B cell (primary cell): Measurements from ENCODE around the gene NATD1. TPM values are rescaled to one million over a fixed set of nuclear protein-coding genes. Genes with fewer than 3 reads are reported as not detected.
A peak's percentile ranks its signal among the peaks of the same experiment; 100 is the strongest.

Experiments used
- ATAC-seq: fragments of 200-7000 bp; cut with Tn5 transposase; one replicate; pipeline ENCODE4 v1.10.0; 2021; ENCODE audit warnings: low read depth, mild to moderate bottlenecking, moderate number of reproducible peaks, moderate library complexity
- CTCF ChIA-PET: fragments of 350-600 bp; sonication (Branson Sonifier 250); formaldehyde crosslinking; loops from one replicate; lab custom pipeline; 2021; ENCODE audit warnings: antibody characterized with exemption, inconsistent platforms; lab: Charles Lee
- POLR2A ChIA-PET: fragments of 350-600 bp; sonication (Branson Sonifier 250); formaldehyde crosslinking; loops from one replicate; lab custom pipeline; 2021; ENCODE audit warnings: antibody characterized with exemption; lab: Charles Lee
- DNase-seq: peaks from one replicate; pipeline ENCODE4 v3.0.0; 2013
- H2AFZ ChIP-seq: 2 replicates; pipeline ENCODE4 v1.6.1; 2012; ENCODE audit warnings: mild to moderate bottlenecking, low read depth, low read length; ENCODE audit not compliant: insufficient read depth, poor library complexity, severe bottlenecking
- H3K27ac ChIP-seq, 2 donors: 1 replicate in 1 of 2; 2 replicates in 1 of 2; pipeline ENCODE4 v1.5.1; 2012 to 2013; ENCODE audit warnings: low read length in 2 of 2, mild to moderate bottlenecking in 2 of 2, moderate library complexity in 1 of 2
- H3K27me3 ChIP-seq, 4 experiments: fragments of 200-600 bp in 1 of 4; sonication (generic) in 1 of 4; replicated peaks in 1 of 4; 1 replicate in 2 of 4; 2 replicates in 2 of 4; pipeline versions ENCODE4 v1.6.1 to v1.7.0; 2013 to 2016; ENCODE audit warnings: low read length in 3 of 4, mild to moderate bottlenecking in 2 of 4, mixed read lengths in 1 of 4, moderate library complexity in 1 of 4; ENCODE audit not compliant: insufficient read depth in 4 of 4, control insufficient read depth in 3 of 4; ENCODE audit errors: control extremely low read depth in 1 of 4
- H3K36me3 ChIP-seq, 2 experiments: replicated peaks in 1 of 2; 1 replicate in 1 of 2; 2 replicates in 1 of 2; pipeline versions ENCODE4 v1.6.1 to v1.7.1; 2013; ENCODE audit warnings: low read length in 1 of 2; ENCODE audit not compliant: insufficient read depth in 2 of 2, control insufficient read depth in 1 of 2; ENCODE audit errors: control extremely low read depth in 1 of 2, extremely low read depth in 1 of 2
- H3K4me1 ChIP-seq, 2 donors: fragments of 200-600 bp in 1 of 2; sonication (generic) in 1 of 2; 1 replicate in 1 of 2; 2 replicates in 1 of 2; pipeline versions ENCODE4 v1.5.1 to v1.6.1; 2013 to 2017; ENCODE audit warnings: low read length in 2 of 2; ENCODE audit not compliant: control insufficient read depth in 2 of 2, insufficient read depth in 2 of 2
- H3K4me2 ChIP-seq: replicated peaks from 2 replicates; pipeline ENCODE3; 2012; ENCODE audit warnings: mild to moderate bottlenecking, low read depth, low read length; ENCODE audit not compliant: poor library complexity, severe bottlenecking
- H3K4me3 ChIP-seq, 5 experiments: fragments of 200-600 bp in 1 of 5; sonication (generic) in 1 of 5; 1 replicate in 3 of 5; 2 replicates in 2 of 5; pipeline versions ENCODE4 v1.5.1 to v1.7.0; 2011 to 2016; ENCODE audit warnings: low read length in 4 of 5, mild to moderate bottlenecking in 4 of 5, low read depth in 2 of 5, control low read depth in 1 of 5, moderate library complexity in 1 of 5; ENCODE audit not compliant: insufficient read depth in 1 of 5; ENCODE audit errors: control extremely low read depth in 1 of 5, extremely low read depth in 1 of 5
- H3K79me2 ChIP-seq: fragments of 200-600 bp; sonication (generic); one replicate; pipeline ENCODE4 v1.6.0; 2016; ENCODE audit warnings: low read length; ENCODE audit not compliant: control insufficient read depth, insufficient read depth
- H3K9ac ChIP-seq: fragments of 200-600 bp; sonication (generic); 2 replicates; pipeline ENCODE4 v1.6.1; 2017; ENCODE audit warnings: mild to moderate bottlenecking, low read length, moderate library complexity
- H3K9me3 ChIP-seq, 3 donors: one replicate each; pipeline versions ENCODE4 v1.6.1 to v1.7.1; 2013; ENCODE audit warnings: low read length in 2 of 3; ENCODE audit not compliant: control insufficient read depth in 2 of 3, insufficient read depth in 1 of 3; ENCODE audit errors: control extremely low read depth in 1 of 3
- H4K20me1 ChIP-seq: 2 replicates; pipeline ENCODE4 v1.6.0; 2012; ENCODE audit warnings: mild to moderate bottlenecking, low read length; ENCODE audit not compliant: insufficient read depth, control insufficient read depth, poor library complexity, severe bottlenecking
- H3K27ac Mint-ChIP-seq: one replicate; pipeline ENCODE4 v1.8.0; 2021; ENCODE audit warnings: mixed read lengths
- H3K27me3 Mint-ChIP-seq: one replicate; pipeline ENCODE4 v1.8.0; 2021; ENCODE audit warnings: mixed read lengths
- H3K4me1 Mint-ChIP-seq: one replicate; pipeline ENCODE4 v1.8.0; 2021; ENCODE audit warnings: mixed read lengths
- H3K4me3 Mint-ChIP-seq: one replicate; pipeline ENCODE4 v1.8.0; 2021; ENCODE audit warnings: mixed read lengths
- H3K9me3 Mint-ChIP-seq: one replicate; pipeline ENCODE4 v1.8.0; 2022; ENCODE audit warnings: mixed read lengths; ENCODE audit not compliant: insufficient read depth
- EZH2 ChIP-seq: IDR thresholded peaks from 2 replicates; pipeline ENCODE4 v1.6.1; 2012; ENCODE audit warnings: borderline replicate concordance, low read depth, mild to moderate bottlenecking, moderate library complexity, low read length; ENCODE audit not compliant: insufficient read depth, poor library complexity, severe bottlenecking
- WGBS: methylation state at CpG from one replicate; pipeline ENCODE4 v1.1.5; 2013; ENCODE audit warnings: missing lambda C conversion rate; ENCODE audit not compliant: insufficient coverage; 5-methylcytosine and 5-hydroxymethylcytosine counted together
- intact Hi-C: fragments of 100-400 bp; cut with micrococcal nuclease; formaldehyde crosslinking; loops from one replicate; pipeline ENCODE4 v1.10.0; 2022
- polyA plus RNA-seq: library from polyadenylated mRNA; depleted of rRNA; stranded (reverse); fragments of >200 nt; gene quantifications from 2 replicates; pipeline ENCODE4 v1.2.3, GENCODE V29; 2012
- total RNA-seq, 2 donors: library from RNA; stranded (reverse); fragments of 120-200 nt in 1 of 2; gene quantifications; 1 replicate in 1 of 2; 2 replicates in 1 of 2; pipeline versions ENCODE4 v1.2.3 to v1.2.4, GENCODE V29; 2013 to 2022
- TF ChIP-seq, protein P1 (sequence below): fragments of 200-600 bp; IDR thresholded peaks from one replicate; pipeline ENCODE4 v1.8.0; 2022; ENCODE audit warnings: antibody characterized with exemption, mild to moderate bottlenecking

NATD1 gene
- total and polyA plus RNA-seq, 2 donors (not counting 1 experiment from before 2014, with no cell fraction given) = 2.0 to 6.7 TPM

DNA sequence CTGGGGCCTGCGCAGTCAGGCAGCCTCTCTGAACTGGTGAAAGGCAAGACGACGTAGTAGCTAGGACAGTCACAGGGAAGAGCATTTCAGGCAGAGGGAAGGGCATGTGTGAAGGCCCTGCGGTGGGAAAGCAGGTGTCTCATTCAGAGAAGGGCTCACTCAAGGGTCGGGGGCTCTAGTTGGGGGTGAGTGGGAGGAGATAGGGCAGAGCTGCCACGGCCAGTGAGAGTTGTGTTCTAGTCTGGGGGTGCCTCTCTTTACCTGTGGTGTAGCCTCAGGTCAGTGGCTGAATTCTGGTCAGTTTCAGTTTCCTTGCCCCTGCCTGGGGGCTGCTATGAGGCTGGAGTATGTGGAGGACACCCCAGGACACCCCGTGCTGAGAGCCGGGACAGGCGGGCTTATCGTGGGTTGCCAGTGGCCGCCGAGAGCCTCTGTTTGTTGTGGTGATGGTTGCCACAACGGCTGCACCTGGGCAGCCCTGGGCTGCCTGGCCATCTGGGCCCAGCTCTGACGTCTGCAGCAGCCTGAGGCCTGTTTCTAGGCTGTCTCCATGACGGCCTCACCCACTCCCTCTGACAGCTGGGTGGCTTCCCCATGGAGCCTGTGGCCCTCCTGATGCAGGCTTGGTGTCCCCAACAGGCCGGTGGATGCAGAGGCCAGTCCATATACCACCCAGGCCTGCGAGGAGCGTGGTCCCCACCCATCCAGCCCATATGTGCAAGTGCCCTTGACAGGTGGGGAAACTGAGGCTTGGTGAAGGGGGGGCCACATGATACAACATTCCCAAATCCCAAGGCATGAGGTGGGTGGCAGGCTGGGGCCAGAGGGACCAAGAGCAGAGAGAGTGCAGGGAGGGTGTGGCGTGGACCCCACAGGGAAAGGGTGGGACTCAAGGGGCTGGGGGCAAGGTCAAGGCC lies 42.1 kb upstream of the NATD1 start:
- 75% methylated on average over 19 of the region's 19 CpGs for WGBS
- no peak for DNase-seq

More for the DNA sequence above, 42.1 kb upstream of the NATD1 start:
- Histone ChIP-seq H3K4me2 (peak overlapping the region; percentile 5), H3K4me3 (no peak overlapping the region), H3K4me1 (peaks cover 0 to 8% of the 10 kb centered on the region in 2 donors), H3K27me3 (no peaks in the 10 kb centered on the region), H3K9me3 (peaks cover 0 to 49% (median 0%) of the 10 kb centered on the region in 3 donors), H2AFZ (no peak overlapping the region), H3K9ac (no peak overlapping the region), H3K36me3 (peaks cover 0 to 43% of the 10 kb centered on the region in 2 experiments), H3K79me2 (peaks cover 81% of the 10 kb centered on the region), H4K20me1 (peaks cover 94% of the 10 kb centered on the region), H3K27ac (no peak overlapping the region)
- peak overlapping the region; percentile 69 for H3K27ac Mint-ChIP-seq
- TF ChIP-seq, protein P1, sequence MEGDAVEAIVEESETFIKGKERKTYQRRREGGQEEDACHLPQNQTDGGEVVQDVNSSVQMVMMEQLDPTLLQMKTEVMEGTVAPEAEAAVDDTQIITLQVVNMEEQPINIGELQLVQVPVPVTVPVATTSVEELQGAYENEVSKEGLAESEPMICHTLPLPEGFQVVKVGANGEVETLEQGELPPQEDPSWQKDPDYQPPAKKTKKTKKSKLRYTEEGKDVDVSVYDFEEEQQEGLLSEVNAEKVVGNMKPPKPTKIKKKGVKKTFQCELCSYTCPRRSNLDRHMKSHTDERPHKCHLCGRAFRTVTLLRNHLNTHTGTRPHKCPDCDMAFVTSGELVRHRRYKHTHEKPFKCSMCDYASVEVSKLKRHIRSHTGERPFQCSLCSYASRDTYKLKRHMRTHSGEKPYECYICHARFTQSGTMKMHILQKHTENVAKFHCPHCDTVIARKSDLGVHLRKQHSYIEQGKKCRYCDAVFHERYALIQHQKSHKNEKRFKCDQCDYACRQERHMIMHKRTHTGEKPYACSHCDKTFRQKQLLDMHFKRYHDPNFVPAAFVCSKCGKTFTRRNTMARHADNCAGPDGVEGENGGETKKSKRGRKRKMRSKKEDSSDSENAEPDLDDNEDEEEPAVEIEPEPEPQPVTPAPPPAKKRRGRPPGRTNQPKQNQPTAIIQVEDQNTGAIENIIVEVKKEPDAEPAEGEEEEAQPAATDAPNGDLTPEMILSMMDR = no peak
- no peak for TF ChIP-seq EZH2
- peaks cover 34% of the 10 kb centered on the region for H3K4me1 Mint-ChIP-seq
- no peak overlapping the region for H3K4me3 Mint-ChIP-seq
- intact Hi-C loops = no loop called here
- POLR2A ChIA-PET = no interaction called here
- ATAC-seq = no peak
- no peaks in the 10 kb centered on the region for H3K27me3 Mint-ChIP-seq
- CTCF ChIA-PET = no interaction called here
- H3K9me3 Mint-ChIP-seq = no peaks in the 10 kb centered on the region
